ENCODE data around the gene CPNE8. TPM values are rescaled to one million over a fixed set of nuclear protein-coding genes. Genes with fewer than 3 reads are reported as not detected.

CPNE8 gene
- total RNA-seq, 1 donor from 2014 or later: 5.5 TPM

DNA sequence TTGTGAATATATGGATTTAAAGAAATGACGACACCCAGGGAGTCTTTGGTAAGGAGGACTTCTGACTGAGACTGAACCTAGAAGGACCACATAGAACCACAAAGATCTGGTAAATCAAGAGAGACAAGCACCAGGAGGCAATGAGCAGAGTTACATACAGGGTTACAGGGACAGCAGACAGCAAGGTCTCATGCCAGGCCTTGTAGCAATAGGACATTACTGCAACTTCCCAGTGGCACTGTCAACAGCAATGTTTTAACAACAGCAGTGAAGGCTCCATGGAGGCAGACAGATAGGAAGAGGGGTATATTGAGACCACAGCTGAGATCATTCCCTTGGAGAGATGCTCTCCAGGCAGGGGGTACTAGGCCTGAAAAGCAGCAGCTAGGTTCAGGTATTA is 18.5 kb downstream of the CPNE8 start:
- Mint-ChIP-seq H3K4me3 (no peak overlapping the region), H3K36me3 (ENCODE audit: low read depth) (no peaks in the 10 kb centered on the region), H3K27me3 (no peaks in the 10 kb centered on the region), H3K9me3 (peaks cover 2% of the 10 kb centered on the region), H3K4me1 (peaks cover 3% of the 10 kb centered on the region), H3K27ac (no peak overlapping the region)
- intact Hi-C loops (cut with micrococcal nuclease): no loop called here
- no peak for DNase-seq

DNA sequence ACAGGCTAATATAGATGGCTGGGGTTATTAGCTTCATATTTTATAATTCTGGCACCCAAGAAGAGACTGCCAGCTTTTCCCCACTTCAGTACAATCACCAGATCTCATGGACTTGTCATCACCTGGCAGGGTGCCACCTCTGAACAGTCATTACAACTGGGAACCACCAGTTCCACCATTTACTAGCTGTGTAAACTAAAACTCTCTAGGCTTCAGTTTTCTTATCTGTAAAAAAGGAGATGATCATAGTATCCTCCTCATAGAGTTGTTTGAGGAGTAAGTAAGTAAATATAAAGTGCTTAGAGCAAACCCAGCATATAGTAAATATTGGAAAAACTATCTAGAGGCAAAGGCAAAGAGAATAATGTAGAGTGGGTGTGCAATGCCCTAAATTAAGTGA is 19.3 kb downstream of the CPNE8 start:
- no peaks in the 10 kb centered on the region for H3K27me3 Mint-ChIP-seq
- H3K36me3 Mint-ChIP-seq (ENCODE audit: low read depth): no peaks in the 10 kb centered on the region
- H3K9me3 Mint-ChIP-seq: no peaks in the 10 kb centered on the region
- DNase-seq: no peak
- peaks cover 2% of the 10 kb centered on the region for H3K4me1 Mint-ChIP-seq
- intact Hi-C loops (cut with micrococcal nuclease): no loop called here
- no peak overlapping the region for H3K4me3 Mint-ChIP-seq
- no peak overlapping the region for H3K27ac Mint-ChIP-seq

DNA sequence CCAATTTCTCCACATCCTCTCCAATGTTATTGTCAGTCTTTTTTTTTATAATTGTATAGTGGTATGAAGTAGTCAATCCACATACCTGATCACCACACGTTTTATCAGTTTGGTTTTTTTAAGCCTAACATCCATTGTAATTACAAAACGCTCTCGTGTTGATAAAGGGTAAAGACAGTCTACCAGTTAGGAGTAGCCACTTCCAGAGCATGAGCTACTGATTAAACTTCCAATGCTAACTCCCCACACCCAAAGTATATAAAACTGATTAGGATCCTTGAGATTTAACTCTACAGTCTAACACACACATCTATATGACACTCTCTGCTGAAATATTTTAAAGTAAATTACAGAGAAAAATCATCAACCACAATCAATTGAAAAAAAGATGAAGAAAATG is 20.7 kb downstream of the CPNE8 start:
- H3K27ac Mint-ChIP-seq: no peak overlapping the region
- H3K4me1 Mint-ChIP-seq: peaks cover 2% of the 10 kb centered on the region
- no peak overlapping the region for H3K4me3 Mint-ChIP-seq
- H3K36me3 Mint-ChIP-seq (ENCODE audit: low read depth): no peaks in the 10 kb centered on the region
- no peaks in the 10 kb centered on the region for H3K27me3 Mint-ChIP-seq
- DNase-seq: no peak
- intact Hi-C loops (cut with micrococcal nuclease): no loop called here
- H3K9me3 Mint-ChIP-seq: no peaks in the 10 kb centered on the region

DNA sequence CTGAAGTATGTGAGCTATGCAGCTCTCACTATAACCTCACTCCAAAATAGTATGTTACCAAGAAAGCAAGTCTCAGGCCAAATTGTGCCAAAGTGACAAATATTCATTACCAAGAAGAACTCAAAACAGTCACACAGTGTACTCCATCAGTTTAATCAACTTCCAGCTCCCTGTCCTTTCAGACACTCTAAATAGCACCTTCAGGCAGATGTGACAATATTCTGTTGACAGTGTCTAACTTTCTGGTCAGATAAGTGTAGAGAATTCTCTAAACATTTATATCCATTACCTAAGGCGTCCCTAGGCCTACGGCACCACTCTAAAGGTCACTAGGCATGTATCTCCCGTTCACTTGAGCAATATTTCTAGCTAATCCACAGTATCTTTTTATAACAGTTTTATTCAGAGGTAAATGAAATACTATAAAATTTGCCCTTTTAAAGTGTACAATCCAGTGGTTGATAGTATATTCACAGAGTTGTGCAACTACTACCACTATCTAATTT is 21.7 kb downstream of the CPNE8 start:
- Mint-ChIP-seq H3K9me3 (no peaks in the 10 kb centered on the region), H3K4me3 (no peak overlapping the region), H3K27me3 (no peaks in the 10 kb centered on the region), H3K36me3 (ENCODE audit: low read depth) (no peaks in the 10 kb centered on the region), H3K27ac (no peak overlapping the region), H3K4me1 (no peaks in the 10 kb centered on the region)
- intact Hi-C loops (cut with micrococcal nuclease): no loop called here
- no peak for DNase-seq

DNA sequence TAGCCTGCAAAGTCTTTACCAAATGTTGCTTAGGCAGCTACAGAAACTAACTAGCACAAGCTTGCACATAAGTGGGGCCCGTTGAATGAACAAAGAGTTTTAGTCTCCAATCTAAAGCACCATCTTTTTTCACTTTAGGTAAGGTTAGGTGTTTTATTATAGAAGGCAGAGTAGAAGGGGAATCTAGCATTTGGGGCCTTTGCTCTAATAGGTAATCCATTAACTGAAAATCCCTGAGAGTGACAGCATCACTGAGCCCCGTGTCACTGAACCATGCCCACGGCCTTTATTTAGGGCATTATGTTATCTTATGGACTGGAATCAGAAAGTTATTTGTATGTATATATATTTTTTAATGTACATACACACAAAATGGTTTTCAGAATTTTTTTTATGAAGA is 25.1 kb downstream of the CPNE8 start:
- H3K27me3 Mint-ChIP-seq: no peaks in the 10 kb centered on the region
- no peaks in the 10 kb centered on the region for H3K4me1 Mint-ChIP-seq
- H3K9me3 Mint-ChIP-seq: no peaks in the 10 kb centered on the region
- no peak overlapping the region for H3K27ac Mint-ChIP-seq
- no peaks in the 10 kb centered on the region for H3K36me3 Mint-ChIP-seq (ENCODE audit: low read depth)
- no peak for DNase-seq
- intact Hi-C loops (cut with micrococcal nuclease): no loop called here
- no peak overlapping the region for H3K4me3 Mint-ChIP-seq

DNA sequence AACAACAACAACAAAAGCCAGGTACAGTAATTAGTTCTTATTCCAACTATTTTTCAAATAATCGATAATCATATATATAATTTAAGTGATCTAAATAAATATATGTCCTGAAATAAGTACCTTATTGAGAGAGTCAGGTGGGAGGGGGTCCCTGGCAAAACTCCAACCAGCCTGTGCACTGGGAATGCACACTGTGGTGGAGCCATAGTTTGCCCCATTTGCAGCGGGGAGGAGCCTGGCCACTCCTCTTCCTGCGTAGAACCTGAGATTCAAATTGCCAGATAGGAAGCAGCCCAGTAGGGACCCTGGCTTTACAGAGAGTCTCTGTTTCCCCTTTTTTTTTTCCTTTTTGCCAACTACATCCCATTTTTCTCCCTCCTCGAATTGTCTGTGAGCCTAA is 26.4 kb downstream of the CPNE8 start:
- H3K4me3 Mint-ChIP-seq: no peak overlapping the region

DNA sequence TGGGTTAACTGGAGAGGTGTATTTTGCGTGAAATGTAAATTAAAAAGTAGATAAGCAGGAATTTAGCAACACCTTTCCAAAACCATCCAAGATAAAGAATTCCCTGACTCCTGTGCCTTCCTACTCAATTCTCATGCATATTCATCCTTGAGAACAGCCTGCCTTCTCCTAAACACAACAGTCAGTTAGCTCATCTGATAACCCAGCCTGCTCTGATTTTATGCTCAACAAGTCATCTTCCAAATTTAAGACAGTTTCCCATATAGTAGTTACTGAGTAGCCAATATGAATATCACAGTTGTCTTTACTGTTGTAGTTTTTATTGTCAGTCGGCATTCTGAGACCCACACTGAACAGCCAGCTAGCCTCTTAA is 27.1 kb downstream of the CPNE8 start:
- Mint-ChIP-seq H3K4me3 (no peak overlapping the region), H3K4me1 (no peaks in the 10 kb centered on the region), H3K27ac (no peak overlapping the region), H3K9me3 (no peaks in the 10 kb centered on the region), H3K27me3 (no peaks in the 10 kb centered on the region), H3K36me3 (ENCODE audit: low read depth) (no peaks in the 10 kb centered on the region)
- no peak for DNase-seq
- intact Hi-C loops (cut with micrococcal nuclease): no loop called here

More for the DNA sequence above, 26.4 kb downstream of the CPNE8 start:
- H3K9me3 Mint-ChIP-seq: no peaks in the 10 kb centered on the region
- DNase-seq: no peak
- no peaks in the 10 kb centered on the region for H3K4me1 Mint-ChIP-seq
- intact Hi-C loops (cut with micrococcal nuclease): no loop called here
- H3K27ac Mint-ChIP-seq: no peak overlapping the region
- no peaks in the 10 kb centered on the region for H3K27me3 Mint-ChIP-seq
- no peaks in the 10 kb centered on the region for H3K36me3 Mint-ChIP-seq (ENCODE audit: low read depth)

DNA sequence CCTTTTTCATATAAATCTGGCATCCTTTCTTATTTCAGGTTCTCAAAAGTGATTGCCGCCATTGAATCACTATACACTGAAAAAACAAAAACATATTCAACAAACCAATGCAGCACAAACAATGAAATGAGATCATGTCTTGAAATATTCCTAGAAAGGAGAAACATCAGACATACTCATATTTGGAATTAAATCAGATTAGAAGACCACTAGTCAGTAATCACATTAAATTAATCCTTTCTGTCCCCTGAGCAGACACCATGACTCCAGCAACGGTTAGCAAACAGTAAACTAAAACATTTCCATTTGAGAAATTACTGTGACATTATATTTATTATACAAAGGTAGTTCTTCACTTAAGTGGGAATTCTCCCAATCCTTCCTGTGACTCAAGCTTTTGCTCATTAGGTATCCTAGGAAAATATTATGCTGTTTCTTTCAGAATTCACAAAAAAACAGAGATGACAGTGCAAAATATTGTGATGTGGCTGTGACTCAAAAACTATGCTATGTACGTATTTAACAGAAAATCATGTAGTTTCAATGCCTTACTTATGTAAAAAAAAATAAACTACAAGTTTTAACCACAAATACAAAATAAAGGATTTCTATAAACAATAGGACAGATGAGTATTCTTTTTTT is 29.7 kb downstream of the CPNE8 start:
- H3K4me1 Mint-ChIP-seq: no peaks in the 10 kb centered on the region
- no peak for DNase-seq
- H3K27me3 Mint-ChIP-seq: no peaks in the 10 kb centered on the region
- no peaks in the 10 kb centered on the region for H3K9me3 Mint-ChIP-seq
- peaks cover 4% of the 10 kb centered on the region for H3K36me3 Mint-ChIP-seq (ENCODE audit: low read depth)
- intact Hi-C loops (cut with micrococcal nuclease): no loop called here
- no peak overlapping the region for H3K27ac Mint-ChIP-seq
- no peak overlapping the region for H3K4me3 Mint-ChIP-seq

DNA sequence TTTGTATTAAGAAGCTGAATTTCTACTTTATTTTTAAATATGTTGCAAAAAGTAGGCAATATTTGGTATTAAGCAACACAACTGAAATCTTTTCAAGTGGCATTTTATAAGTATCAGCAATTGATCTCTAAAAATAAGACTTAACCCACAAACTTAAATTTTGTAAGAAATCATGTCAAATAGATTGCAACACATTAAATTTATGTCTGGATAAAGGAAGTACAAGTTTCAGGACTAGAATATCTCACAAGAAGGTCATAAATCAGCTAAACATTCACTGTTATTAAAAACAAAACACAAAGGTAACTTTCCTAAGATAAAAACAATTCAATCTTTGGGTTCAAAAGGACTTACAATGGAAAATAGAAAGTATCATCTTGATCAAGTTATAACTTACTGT is 32.8 kb downstream of the CPNE8 start:
- Mint-ChIP-seq H3K4me1 (no peaks in the 10 kb centered on the region), H3K9me3 (peaks cover 3% of the 10 kb centered on the region), H3K36me3 (ENCODE audit: low read depth) (peaks cover 6% of the 10 kb centered on the region), H3K4me3 (no peak overlapping the region), H3K27ac (no peak overlapping the region), H3K27me3 (no peaks in the 10 kb centered on the region)
- intact Hi-C loops (cut with micrococcal nuclease): no loop called here
- DNase-seq: no peak

DNA sequence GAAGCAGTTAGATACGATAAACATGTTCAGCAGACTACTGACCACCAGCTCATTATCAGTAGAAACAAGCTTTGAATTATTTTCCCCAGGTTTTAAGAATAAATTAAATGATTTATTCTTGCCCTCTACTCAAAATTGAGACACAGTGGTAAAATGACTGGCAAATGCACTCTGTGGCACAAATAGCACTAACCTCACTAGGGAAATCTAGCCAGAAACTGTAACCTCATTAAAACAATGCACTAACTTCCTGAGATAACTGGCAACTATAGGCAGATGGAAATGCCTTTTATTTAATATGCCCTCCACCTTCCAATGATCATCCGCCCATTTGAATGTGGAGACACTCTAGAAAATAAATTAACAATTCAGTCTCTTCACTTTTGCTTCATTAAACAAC is 33.2 kb downstream of the CPNE8 start:
- H3K9me3 Mint-ChIP-seq: peaks cover 3% of the 10 kb centered on the region
- H3K27ac Mint-ChIP-seq: no peak overlapping the region
- no peaks in the 10 kb centered on the region for H3K27me3 Mint-ChIP-seq
- intact Hi-C loops (cut with micrococcal nuclease): no loop called here
- H3K36me3 Mint-ChIP-seq (ENCODE audit: low read depth): peaks cover 6% of the 10 kb centered on the region
- no peak overlapping the region for H3K4me3 Mint-ChIP-seq
- no peak for DNase-seq
- no peaks in the 10 kb centered on the region for H3K4me1 Mint-ChIP-seq

DNA sequence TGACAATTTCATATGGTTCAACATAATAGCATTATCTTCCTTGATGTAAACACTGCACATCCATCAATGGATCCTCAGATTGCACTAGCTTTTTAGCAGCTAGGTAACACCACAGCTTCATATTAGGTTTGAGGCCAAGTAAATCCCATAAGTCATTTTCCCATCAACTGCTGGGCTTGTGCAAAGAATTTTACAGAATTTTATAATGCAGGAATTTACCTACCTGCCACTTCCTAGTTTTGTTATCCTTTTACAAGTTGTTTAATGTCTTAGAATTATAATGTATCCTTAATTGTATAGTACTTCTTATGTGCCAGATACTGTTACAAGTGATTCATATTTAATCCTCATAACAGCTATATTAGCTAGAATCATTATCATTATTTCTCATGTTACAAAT is 36.4 kb downstream of the CPNE8 start:
- H3K27me3 Mint-ChIP-seq: no peaks in the 10 kb centered on the region
- peaks cover 6% of the 10 kb centered on the region for H3K36me3 Mint-ChIP-seq (ENCODE audit: low read depth)
- no peak overlapping the region for H3K4me3 Mint-ChIP-seq
- peaks cover 3% of the 10 kb centered on the region for H3K9me3 Mint-ChIP-seq
- no peak for DNase-seq
- no peaks in the 10 kb centered on the region for H3K4me1 Mint-ChIP-seq
- H3K27ac Mint-ChIP-seq: no peak overlapping the region
- intact Hi-C loops (cut with micrococcal nuclease): no loop called here

DNA sequence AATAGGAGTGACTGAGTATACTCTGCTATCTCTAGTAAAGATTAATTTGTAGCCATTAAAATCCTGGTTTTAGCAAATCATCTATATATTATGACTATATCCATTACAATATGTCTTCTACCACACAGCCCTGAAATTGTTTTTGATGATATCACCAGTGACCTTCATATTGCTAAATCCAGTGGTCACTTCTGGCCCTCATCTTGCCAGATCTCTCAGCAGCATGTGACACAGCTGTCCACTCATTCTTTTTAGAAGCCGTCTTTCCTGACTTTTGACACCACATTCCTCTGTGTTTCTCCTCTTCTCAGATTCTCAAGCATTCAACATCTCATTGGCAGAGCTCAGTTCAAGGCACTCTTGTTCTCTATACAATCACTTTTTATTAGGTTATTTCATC is 54.9 kb downstream of the CPNE8 start:
- H3K4me1 Mint-ChIP-seq: no peaks in the 10 kb centered on the region
- no peak overlapping the region for H3K4me3 Mint-ChIP-seq
- no peak for DNase-seq
- peaks cover 4% of the 10 kb centered on the region for H3K9me3 Mint-ChIP-seq
- no peaks in the 10 kb centered on the region for H3K27me3 Mint-ChIP-seq
- intact Hi-C loops (cut with micrococcal nuclease): no loop called here
- no peaks in the 10 kb centered on the region for H3K36me3 Mint-ChIP-seq (ENCODE audit: low read depth)
- no peak overlapping the region for H3K27ac Mint-ChIP-seq

DNA sequence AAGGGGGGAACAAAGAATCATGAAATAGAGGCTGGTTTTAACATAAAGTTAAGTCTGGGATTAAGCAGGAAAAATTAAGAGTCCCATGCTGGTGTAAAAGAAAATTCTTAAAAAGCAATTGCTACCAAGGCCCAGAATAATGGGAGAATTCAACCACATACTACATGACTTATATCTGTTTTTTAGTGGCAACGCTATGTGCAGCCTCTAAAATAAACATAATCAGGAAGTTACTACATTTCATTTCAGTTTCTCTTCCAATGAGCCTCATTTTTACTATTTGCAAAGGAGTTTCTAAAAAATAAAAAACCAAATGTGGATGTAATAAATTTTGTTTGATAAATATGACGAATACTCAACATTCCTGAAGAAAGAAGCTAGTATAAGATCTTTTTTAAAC is 58.1 kb downstream of the CPNE8 start:
- no peak for DNase-seq
- Mint-ChIP-seq H3K4me1 (no peaks in the 10 kb centered on the region), H3K27me3 (no peaks in the 10 kb centered on the region), H3K9me3 (no peaks in the 10 kb centered on the region), H3K36me3 (ENCODE audit: low read depth) (no peaks in the 10 kb centered on the region), H3K4me3 (no peak overlapping the region), H3K27ac (no peak overlapping the region)
- intact Hi-C loops (cut with micrococcal nuclease): no loop called here

DNA sequence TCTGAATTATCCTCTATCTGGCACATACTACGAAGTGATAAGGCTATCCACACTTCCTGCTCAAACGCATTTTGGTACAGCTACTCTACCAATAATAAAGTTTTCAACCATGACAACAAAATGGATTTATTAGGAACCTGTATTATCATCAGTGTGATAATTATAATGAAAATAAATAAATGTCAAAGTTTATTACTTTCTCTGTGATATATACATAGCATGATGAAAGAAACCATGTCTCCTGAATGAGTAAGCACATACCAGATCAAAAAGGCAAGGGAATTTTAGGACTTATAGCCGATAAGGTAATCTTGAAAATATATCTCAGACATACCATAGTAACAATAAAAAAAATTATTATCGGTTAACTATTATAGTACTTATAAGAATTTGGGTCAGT is 61.1 kb downstream of the CPNE8 start:
- intact Hi-C loops (cut with micrococcal nuclease): no loop called here
- Mint-ChIP-seq H3K4me3 (no peak overlapping the region), H3K9me3 (no peaks in the 10 kb centered on the region), H3K27ac (no peak overlapping the region), H3K4me1 (no peaks in the 10 kb centered on the region), H3K27me3 (no peaks in the 10 kb centered on the region), H3K36me3 (ENCODE audit: low read depth) (no peaks in the 10 kb centered on the region)
- DNase-seq: no peak
